ENCODE measurements around the gene OR5D14.

Gene OR5D14

DNA sequence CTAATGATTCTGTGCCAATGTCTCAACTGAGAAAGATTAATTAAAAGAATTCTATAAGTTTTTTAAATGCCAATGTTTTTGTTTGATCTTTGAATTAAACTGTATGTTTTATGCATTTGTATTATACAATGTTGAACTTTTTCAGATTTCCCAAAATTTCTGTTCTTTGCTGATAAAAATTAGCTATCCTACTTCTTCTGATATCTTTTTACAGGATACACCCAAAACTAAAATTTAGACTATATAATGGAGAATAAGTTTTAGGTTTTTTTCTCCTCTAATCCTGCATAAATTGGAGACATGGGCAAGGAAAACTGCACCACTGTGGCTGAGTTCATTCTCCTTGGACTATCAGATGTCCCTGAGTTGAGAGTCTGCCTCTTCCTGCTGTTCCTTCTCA is 31.6 kb downstream of the OR5D14 start, which contains the start of gene OR5L2:
Gene OR5L2, plus strand, starts transcription at position 301 of the 400 bp plus-strand sequence. Its CDS starts 0 bp downstream, at position 301.
- no peak for DNase-seq (ENCODE audit: low read depth)

DNA sequence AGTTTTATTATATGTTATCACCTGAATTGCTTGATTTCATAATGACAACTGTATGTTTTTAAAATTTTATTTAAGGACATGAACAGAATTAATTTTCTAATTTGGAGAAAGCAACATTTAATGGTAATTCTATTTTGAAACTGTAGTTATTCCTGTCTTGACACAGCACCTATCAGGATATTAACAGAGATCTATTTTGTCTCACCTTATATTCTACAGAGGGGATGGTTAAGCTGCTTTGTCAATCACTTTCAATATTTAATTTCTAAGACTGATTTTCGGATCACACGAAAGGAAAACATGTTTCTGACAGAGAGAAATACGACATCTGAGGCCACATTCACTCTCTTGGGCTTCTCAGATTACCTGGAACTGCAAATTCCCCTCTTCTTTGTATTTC is 43.1 kb downstream of the OR5D14 start, which contains the start of gene OR5D16:
Gene OR5D16, plus strand, starts transcription at position 301 of the 400 bp plus-strand sequence. Its CDS starts 0 bp downstream, at position 301.
- H3K4me3 ChIP-seq (ENCODE audit: control insufficient read depth, low read depth, low read length), result no peak within 1 kb of the TSS
- no peak for DNase-seq (ENCODE audit: low read depth)
- TF ChIP-seq CTCF (IDR thresholded peaks at IDR 0.05; ENCODE audit: control insufficient read depth, insufficient read depth, low read depth, low read length, missing control alignments), result no peak

More for the DNA sequence above, 31.6 kb downstream of the OR5D14 start, which contains the start of gene OR5L2:
- no peak for TF ChIP-seq CTCF (IDR thresholded peaks at IDR 0.05; ENCODE audit: control insufficient read depth, insufficient read depth, low read depth, low read length, missing control alignments)
- H3K4me3 ChIP-seq (ENCODE audit: control insufficient read depth, low read depth, low read length), result no peak within 1 kb of the TSS
